ENCODE measurements around the gene C20orf96. TPM values are rescaled to one million over a fixed set of nuclear protein-coding genes. Genes with fewer than 3 reads are reported as not detected.
A peak's percentile ranks its signal among the peaks of the same experiment; 100 is the strongest.
"Not testable (repeated sequence)": the region's sequence is repeated elsewhere in the genome, so short reads cannot be mapped to it uniquely, and the experiment has no call there.

The C20orf96 gene
- total RNA-seq, 1 experiment from 2014 or later, result 3.8 TPM

- Mint-ChIP-seq H3K4me1 (ENCODE audit: insufficient read depth, unreplicated experiment) (peaks cover 5% of the 10 kb centered on the region), H3K27ac (ENCODE audit: low read depth, unreplicated experiment) (no peak overlapping the region), H3K4me3 (ENCODE audit: unreplicated experiment) (no peak overlapping the region), H3K27me3 (ENCODE audit: insufficient read depth, unreplicated experiment) (peaks cover 40% of the 10 kb centered on the region), H3K36me3 (ENCODE audit: insufficient read depth, unreplicated experiment) (no peaks in the 10 kb centered on the region), H3K9me3 (ENCODE audit: unreplicated experiment) (no peaks in the 10 kb centered on the region)
- POLR2A ChIA-PET, result interaction anchor here (0.7 to 3.4 kb wide), 4 partner anchors 9 to 87 kb away, joined by 3 to 18 read pairs (median 8); partner anchors contain the start of gene ZCCHC3
- DNase-seq (ENCODE audit: unreplicated experiment), result no peak
- no peak for TF ChIP-seq CTCF (IDR thresholded peaks at IDR 0.05; ENCODE audit: unreplicated experiment)
- intact Hi-C loops (cut with micrococcal nuclease), result no loop called here
- CTCF ChIA-PET, result interaction anchor here (0.9 to 12.3 kb wide), 6 partner anchors 12 to 719 kb away, joined by 3 to 281 read pairs (median 4); partner anchors contain the start of gene DEFB132
- no TSS peak for BruUV-seq (replicated peaks)
These were observed 53.1 kb downstream of the C20orf96 start for GRCh38 chr20:237489-237888.

- peak; percentile 47 for DNase-seq (ENCODE audit: unreplicated experiment)
- H3K36me3 Mint-ChIP-seq (ENCODE audit: insufficient read depth, unreplicated experiment), result no peaks in the 10 kb centered on the region
- BruUV-seq (replicated peaks), result no TSS peak
- intact Hi-C loops (cut with micrococcal nuclease), result loop anchor here (1.0 kb wide), 2 partner anchors 31 to 94 kb away; no protein-coding TSS in a partner anchor
- peaks cover 5% of the 10 kb centered on the region for H3K4me1 Mint-ChIP-seq (ENCODE audit: insufficient read depth, unreplicated experiment)
- H3K9me3 Mint-ChIP-seq (ENCODE audit: unreplicated experiment), result no peaks in the 10 kb centered on the region
- H3K27me3 Mint-ChIP-seq (ENCODE audit: insufficient read depth, unreplicated experiment), result peaks cover 25% of the 10 kb centered on the region
- peak overlapping the region; percentile 39 for H3K27ac Mint-ChIP-seq (ENCODE audit: low read depth, unreplicated experiment)
- ChIA-PET POLR2A (interaction anchor here (0.6 to 3.4 kb wide), 14 partner anchors 11 to 96 kb away, joined by 3 to 18 read pairs (median 4); partner anchors contain the start of genes DEFB132, SOX12 and ZCCHC3), CTCF (interaction anchor here (0.6 to 12.3 kb wide), 18 partner anchors 11 to 112 kb away, joined by 3 to 281 read pairs (median 4); partner anchors contain the start of genes DEFB129 and DEFB132)
- H3K4me3 Mint-ChIP-seq (ENCODE audit: unreplicated experiment), result no peak overlapping the region
- TF ChIP-seq CTCF (IDR thresholded peaks at IDR 0.05; ENCODE audit: unreplicated experiment), result peak; percentile 25
These were observed 54.7 kb downstream of the C20orf96 start for GRCh38 chr20:235891-236290.

GRCh38 chr20:227439-228105, 63.0 kb downstream of the C20orf96 start:
- Mint-ChIP-seq H3K4me3 (ENCODE audit: unreplicated experiment) (no peak overlapping the region), H3K27ac (ENCODE audit: low read depth, unreplicated experiment) (no peak overlapping the region), H3K27me3 (ENCODE audit: insufficient read depth, unreplicated experiment) (peaks cover 73% of the 10 kb centered on the region), H3K9me3 (ENCODE audit: unreplicated experiment) (no peaks in the 10 kb centered on the region), H3K4me1 (ENCODE audit: insufficient read depth, unreplicated experiment) (no peaks in the 10 kb centered on the region), H3K36me3 (ENCODE audit: insufficient read depth, unreplicated experiment) (no peaks in the 10 kb centered on the region)
- POLR2A ChIA-PET, result interaction anchor here (0.6 to 1.3 kb wide), 2 partner anchors 16 to 97 kb away, joined by 3 to 4 read pairs; no protein-coding TSS in a partner anchor
- intact Hi-C loops (cut with micrococcal nuclease), result no loop called here
- no TSS peak for BruUV-seq (replicated peaks)
- CTCF ChIA-PET, result interaction anchor here (0.7 to 4.9 kb wide), 5 partner anchors 8 to 48 kb away, joined by 3 to 30 read pairs (median 6); no protein-coding TSS in a partner anchor
- DNase-seq (ENCODE audit: unreplicated experiment), result no peak
- no peak for TF ChIP-seq CTCF (IDR thresholded peaks at IDR 0.05; ENCODE audit: unreplicated experiment)

- intact Hi-C loops (cut with micrococcal nuclease), result no loop called here
- no peak for DNase-seq (ENCODE audit: unreplicated experiment)
- Mint-ChIP-seq H3K36me3 (ENCODE audit: insufficient read depth, unreplicated experiment) (no peaks in the 10 kb centered on the region), H3K9me3 (ENCODE audit: unreplicated experiment) (no peaks in the 10 kb centered on the region), H3K4me1 (ENCODE audit: insufficient read depth, unreplicated experiment) (no peaks in the 10 kb centered on the region), H3K27ac (ENCODE audit: low read depth, unreplicated experiment) (no peak within 1 kb of the TSS), H3K4me3 (ENCODE audit: unreplicated experiment) (no peak within 1 kb of the TSS), H3K27me3 (ENCODE audit: insufficient read depth, unreplicated experiment) (peaks cover 80% of the 10 kb centered on the region)
- POLR2A ChIA-PET, result interaction anchor here (0.6 to 1.3 kb wide), 2 partner anchors 17 to 97 kb away, joined by 3 to 4 read pairs; no protein-coding TSS in a partner anchor
- no peak for TF ChIP-seq CTCF (IDR thresholded peaks at IDR 0.05; ENCODE audit: unreplicated experiment)
- BruUV-seq (replicated peaks), result no TSS peak
- CTCF ChIA-PET, result interaction anchor here (0.5 to 4.9 kb wide), 5 partner anchors 9 to 104 kb away, joined by 3 to 30 read pairs (median 6); no protein-coding TSS in a partner anchor
These were observed 63.6 kb downstream of the C20orf96 start, which contains the start of gene DEFB129 for GRCh38 chr20:226958-227357. Gene DEFB129, plus strand, starts transcription at chr20:227258. Its CDS starts 31 bp downstream, at chr20:227289.

GRCh38 chr20:225879-226278, 64.7 kb downstream of the C20orf96 start:
- intact Hi-C loops (cut with micrococcal nuclease); H3K9me3 Mint-ChIP-seq (ENCODE audit: unreplicated experiment); H3K36me3 Mint-ChIP-seq (ENCODE audit: insufficient read depth, unreplicated experiment); DNase-seq (ENCODE audit: unreplicated experiment); H3K4me3 Mint-ChIP-seq (ENCODE audit: unreplicated experiment); H3K27ac Mint-ChIP-seq (ENCODE audit: low read depth, unreplicated experiment); BruUV-seq (replicated peaks); H3K4me1 Mint-ChIP-seq (ENCODE audit: insufficient read depth, unreplicated experiment): not testable (repeated sequence)
- ChIA-PET CTCF (interaction anchor here (0.9 to 4.9 kb wide), 4 partner anchors 10 to 119 kb away, joined by 3 to 30 read pairs (median 9); no protein-coding TSS in a partner anchor), POLR2A (interaction anchor here (0.8 kb wide), 1 partner anchor 184 kb away, joined by 3 read pairs; no protein-coding TSS in a partner anchor)
- H3K27me3 Mint-ChIP-seq (ENCODE audit: insufficient read depth, unreplicated experiment), result peaks cover 90% of the 10 kb centered on the region
